NAMALWA (cell line): ENCODE measurements around the gene SMAD5.

Source experiments
- DNase-seq: peaks from one replicate; pipeline ENCODE4 v3.0.0-alpha.2; 2015; ENCODE audit warnings: low spot score

Gene SMAD5

DNA sequence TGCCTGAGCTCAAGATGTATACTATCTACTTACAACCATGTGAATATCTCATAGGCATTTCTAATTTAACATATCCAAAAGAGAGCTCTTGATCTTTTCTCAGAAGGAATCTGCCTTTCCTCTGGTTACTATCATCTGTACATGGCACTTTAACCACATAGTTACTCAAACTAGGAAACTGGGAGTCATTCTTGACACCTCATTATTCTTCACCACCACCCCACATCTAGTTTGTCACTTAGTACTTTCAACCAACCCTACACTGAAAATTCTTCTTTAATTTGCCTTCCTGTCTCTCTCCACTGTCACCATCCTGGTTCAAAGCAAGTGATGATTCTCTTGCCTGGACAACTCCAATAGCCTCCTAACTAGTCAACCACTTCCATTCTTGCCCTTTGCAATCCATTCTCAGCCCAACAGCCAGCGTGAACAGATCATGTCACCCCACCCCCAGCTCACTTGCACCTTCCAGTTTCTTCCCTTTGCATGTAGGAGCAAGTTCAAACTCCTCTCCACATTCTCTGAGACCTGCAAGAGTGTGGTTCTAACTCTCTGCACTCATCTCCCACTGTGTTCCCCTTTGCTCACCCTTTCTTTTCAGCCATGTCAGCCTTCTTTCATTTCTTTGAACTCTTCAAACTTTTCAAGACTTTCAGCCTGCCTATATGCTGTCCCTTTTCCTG lies 17.3 kb upstream of the SMAD5 start:
- DNase-seq, result no peak

DNA sequence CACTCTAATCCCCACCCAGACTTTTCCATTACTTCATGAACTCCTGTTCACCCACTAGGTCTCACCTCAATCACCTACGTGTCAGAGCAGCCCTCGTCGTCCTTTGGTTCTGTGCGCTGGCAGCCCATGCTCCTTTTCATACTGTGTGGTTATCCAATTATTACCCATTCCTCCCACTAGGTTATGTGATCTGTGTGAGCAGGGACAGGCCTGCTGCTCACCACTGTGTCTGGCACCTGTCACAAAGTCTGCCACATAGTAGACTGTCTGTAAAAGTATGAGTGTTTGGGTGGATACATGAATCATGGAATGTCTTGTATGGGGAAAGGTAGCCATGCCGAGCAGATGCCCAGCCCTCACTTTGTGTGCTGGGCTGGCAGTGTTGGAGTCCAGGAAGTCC lies 12.1 kb upstream of the SMAD5 start:
- DNase-seq, result no peak

DNA sequence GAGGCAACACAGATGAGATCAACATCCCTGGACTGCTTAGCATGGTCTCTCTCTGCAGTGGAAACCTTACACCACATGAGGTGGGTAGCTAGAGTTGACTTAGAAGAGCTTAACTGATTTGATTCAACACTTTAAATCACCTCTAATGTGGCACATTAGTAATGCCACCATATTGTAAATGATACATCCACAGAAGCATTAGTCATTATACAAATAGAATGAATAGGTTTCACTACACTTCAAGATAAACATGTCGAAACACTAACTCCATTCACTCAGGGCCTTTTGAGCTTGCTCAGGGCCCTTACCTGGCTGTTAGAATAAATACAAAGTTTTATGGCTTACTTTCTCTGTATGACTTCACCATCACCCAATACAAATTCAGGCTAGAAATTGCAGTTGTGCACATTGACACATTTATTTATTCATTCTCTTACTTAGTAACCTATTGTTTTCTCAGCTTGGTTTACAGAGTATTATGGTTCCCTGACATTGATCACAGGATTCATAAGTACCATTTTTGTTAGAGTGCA lies 9.3 kb upstream of the SMAD5 start:
- DNase-seq, result no peak

DNA sequence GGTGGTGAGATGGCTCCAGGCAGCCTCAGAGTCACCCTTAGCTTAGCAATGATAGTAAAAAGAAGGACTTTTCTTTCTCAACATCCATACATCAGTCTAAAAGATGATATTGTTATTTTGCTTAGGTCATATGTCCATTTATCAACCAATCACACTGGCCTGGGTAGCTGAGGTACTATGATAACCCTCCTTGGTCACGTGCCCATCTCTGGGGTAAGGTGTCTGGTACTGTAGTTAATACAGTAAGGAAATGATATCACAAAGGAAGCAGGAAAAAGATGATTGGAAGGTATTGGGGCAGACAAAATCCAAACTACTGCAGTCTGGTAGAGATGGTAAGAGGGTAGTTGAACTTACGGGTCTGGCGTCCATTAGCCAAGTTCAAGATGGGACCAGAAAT lies 5.1 kb upstream of the SMAD5 start:
- no peak for DNase-seq

DNA sequence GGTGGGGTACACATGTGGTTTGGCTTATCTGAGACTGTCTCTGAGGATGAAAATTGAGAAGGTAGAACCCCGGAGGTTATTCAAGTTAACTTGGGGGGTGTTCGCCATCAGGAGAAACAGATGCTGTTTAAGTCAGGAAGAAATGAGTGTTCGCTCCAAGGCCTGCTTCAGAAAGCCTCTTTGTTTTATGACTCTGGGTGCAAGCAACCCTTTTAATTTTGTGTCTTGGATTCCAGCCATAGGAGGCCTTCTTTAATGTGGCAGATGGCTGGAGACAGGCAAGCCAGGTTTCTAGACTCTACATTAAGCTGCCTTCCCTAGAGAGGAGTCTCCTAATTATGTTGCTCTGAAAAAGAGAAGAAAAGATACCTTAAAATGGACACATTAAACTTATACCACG lies 4.2 kb upstream of the SMAD5 start:
- no peak for DNase-seq

DNA sequence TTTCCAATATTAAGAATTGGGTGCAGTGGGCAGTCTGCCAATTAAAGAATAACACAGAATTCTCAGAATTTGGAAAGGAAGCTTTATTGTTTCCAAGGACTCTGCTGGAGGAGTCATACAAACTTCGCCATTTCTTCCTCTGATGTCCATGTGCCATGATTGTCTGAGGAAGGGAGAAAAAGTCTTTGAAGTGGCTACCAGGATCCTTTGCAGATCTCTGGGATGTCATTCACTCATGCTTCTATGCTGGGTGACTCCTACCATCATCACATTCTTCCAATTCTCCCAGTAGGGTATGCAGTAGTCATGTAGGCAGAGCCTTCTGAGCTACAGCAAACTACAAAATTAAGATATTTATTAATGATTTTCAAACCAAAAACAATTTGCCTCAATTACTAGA lies 3.2 kb upstream of the SMAD5 start:
- DNase-seq, result no peak

DNA sequence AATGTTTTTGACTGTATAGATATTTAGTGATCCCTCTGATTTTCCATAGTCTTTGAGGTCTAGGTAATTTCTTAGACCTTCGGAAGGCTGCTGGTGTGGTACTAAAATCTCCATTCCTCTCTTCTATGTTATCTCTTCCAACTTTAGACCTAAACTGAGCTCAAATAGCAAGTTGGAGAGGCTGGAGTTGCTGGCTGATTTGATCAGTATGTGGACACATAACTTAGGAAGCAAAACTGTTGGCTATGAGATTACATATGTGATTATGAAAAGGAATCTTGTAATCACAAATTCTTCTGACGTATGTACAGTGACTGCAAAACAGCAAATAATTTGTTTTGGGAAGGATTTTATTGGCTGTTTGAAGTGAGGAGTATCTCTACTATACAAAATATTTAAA lies 2.1 kb upstream of the SMAD5 start:
- DNase-seq, result no peak

DNA sequence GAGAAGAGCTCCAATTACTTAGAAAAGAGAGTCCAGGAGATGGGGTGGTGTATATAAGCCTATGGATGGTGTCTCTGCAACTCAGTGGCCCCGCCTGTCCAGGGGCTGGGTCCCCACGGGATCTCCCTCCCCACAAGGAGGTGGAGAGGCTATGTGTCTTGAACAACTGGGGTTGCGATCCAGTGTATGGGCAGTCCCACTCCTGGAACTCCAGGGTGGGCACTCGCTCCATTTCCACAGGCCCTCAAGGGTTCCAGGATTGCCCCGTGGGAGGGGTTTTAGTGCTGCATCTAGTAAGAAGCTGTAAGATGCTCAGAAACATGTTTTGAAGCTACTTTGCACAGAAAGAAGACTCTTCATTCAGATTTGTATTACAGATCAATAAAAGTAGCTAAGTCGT lies 558 bp upstream of the SMAD5 start:
- DNase-seq, result peak; percentile 52

DNA sequence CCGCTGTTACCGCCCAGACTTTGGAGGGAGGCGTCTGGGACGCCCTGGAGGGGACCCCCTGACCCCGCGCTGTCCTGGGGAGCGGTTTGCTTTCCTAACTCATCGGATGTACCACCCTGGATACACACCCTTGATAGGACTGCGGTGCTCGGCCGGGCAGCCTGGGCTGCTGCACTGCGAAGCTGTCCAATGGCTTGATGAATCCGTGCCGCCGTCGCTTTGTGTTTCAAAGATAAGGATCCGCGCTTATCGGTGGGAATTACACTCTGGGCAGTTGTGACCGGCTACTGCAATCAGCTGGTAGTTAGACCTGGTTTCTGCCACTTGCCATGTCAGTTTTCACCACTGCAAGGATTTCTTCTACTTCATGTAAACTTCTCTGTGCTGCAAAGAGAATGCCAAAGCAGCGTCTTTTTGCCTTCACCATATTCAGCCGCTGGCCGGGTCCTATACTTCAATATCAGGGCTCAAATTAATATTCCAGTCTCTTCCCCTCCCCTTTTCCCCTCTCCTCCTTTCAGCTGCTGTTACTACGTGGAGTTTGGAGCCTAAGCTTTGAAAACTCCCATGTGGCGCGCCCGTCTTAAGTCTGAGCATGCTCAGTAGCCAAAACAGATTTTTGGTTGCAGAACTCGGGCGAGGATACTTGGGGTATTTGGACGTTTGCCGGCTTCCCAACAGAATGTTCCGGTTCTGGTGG lies 727 bp downstream of the SMAD5 start:
- DNase-seq, result peak; percentile 66

DNA sequence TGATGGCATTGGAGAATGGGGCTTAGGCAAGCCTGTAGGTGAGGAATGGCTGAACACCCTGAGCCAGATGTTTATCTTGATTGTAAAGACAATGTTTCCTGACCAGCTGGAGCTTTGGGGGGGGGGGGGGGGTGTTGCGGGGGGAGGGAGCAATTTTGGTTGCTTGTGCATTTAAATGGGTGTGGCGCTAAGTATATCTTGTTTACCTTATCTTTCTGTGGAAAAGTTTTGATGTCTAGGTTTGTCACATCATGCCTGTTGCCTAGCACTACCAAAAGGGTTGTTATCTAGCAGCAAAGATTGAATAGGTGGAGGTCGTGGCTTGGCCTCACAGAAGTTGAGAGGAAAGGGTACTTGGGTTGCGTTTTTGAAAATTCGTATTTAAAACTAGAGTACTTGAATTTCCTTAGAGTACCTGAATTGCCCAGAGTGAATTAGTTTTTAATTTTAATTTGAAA lies 1.3 kb downstream of the SMAD5 start:
- DNase-seq, result peak; percentile 33

DNA sequence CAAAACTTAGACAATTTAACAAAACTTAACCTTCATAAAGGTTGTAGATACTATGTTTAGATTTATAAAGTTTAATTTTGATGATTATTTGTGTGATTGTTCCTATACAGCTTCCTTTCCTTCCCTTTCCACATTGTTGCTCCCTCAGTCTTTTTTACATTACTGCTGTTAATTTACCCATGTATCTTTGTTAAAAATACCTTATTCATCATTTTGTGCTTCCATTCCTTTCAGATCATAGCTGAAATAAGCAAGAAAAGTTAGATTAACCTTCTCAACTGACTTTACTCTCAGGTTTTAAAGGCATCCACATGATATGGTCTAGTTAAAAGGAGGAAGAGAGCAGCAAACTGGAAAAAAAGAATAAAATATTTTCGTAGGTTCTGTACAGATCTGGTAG lies 2.0 kb downstream of the SMAD5 start:
- no peak for DNase-seq

DNA sequence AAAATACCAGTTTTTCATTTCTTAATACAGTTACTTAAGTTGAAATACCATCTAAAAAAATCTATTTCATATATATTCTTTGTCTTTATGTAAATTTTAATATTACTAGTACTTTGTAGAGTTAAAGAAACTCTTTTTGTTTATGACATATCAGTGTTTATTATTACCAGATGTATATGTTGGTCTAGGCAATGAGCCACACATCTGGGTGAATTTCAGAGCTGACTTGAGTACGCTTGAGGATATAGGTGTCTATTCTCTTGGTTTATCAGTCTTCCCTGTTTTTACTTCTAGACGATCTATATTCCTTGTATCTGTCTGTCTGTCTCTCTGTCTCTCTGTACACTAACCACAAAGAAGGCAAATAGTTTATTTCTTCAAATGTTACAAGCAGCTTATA lies 2.9 kb downstream of the SMAD5 start:
- DNase-seq, result no peak

DNA sequence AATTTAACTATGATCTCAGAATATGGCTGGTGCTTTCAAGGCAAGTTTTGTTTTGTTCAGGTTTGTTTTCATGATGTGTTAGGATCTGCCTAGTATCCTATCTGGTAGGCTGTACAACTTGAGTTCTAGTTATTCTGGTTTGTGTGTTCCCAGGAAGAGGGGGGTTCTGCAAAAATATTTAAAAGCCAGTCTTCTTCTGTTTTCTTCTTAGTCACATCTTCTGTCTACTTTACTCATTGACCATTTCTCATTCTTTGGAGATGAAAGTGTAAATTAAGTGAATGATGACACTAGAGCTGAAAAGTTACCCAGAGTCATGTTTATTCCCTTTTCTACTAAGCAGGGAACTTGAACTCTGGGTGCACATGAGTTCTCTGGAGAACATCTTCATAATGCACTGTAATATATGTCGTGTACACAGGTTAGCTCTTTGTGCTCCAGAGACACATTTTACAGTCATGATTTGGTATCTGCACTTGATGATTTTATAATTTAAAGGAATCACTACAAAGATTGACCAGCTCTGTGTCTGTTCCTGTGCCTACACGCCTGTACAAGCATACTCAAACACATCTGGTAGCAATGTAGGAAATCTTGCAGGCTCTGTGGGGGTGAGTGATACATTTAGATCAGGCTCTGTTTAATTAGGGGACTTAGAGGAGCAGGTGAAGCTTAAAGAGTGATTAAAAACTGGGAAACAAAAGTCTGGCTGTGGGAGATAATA lies 5.0 kb downstream of the SMAD5 start:
- no peak for DNase-seq

DNA sequence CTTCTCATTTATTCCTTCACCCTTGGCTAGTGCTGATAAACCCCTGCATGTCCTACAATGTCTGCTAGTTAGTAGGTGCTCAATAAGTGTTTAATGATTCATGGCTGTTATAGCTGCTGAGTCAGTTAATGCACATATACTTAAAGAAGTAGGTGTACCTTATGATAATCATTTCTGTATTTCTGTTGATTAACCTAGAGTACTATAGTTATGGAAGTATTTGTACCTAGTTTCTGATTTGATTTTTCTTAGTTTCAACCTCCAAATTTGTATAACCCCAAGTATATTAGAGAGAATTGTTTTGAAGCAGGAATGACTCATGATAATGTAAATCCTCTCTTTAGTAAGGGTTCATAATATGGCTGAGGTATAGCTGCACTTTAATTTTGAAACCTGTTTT lies 8.9 kb downstream of the SMAD5 start:
- DNase-seq, result no peak

DNA sequence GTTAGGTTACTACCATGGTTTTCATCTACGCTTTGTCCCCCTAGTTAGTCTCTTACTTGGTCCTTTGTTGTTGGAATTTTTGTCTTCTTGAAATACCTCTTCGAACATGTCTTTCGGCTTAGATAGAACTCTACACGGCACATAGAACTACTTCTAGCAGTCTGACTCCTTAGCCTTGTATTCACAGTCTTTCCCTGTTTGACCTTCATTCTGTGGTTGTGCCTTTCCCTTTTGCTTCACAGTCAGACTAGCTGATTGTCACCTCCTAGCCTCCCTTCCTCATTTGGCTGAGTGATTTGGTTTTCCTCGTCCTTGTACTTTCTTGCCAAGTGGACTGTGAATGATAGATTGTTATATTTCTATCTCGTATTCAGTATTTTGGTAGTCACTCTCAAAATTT lies 10.7 kb downstream of the SMAD5 start:
- DNase-seq, result no peak

DNA sequence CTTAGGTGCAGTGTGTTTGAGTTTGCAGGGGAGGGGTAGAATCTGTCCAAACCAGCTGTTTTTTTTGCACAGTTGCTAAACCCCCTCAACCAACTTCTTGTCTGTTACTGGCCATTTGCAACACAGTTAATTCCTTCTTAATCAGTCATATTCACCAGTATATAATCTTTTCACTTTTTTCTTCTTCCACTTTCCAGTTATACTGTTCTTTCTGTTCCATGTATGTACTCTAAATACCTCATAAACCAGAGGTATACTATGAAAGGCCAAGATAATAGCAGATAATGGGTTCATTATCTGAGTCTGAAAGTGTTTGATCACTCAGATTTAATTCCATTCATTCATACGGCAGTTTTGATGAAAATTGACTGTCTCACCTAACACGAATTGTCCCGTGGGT lies 11.1 kb downstream of the SMAD5 start:
- DNase-seq, result no peak

DNA sequence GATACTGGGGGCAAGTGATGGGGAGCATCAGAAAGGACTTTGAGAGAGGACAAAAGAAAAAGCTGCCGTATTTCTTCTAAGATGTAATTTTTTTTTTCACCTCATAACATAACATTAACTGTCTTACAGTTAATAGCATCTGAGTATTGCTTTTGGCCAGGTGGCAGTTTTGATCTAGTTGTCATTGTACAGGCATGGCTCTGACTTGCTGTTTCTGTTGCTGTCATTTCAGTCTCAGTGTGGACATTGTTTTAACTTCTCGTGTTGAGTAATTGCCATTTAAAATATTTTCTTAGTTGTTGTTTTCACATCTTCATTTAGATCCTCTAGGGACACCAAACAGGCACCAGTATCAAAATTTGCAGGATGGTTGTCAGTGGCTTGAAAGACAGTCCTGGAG lies 12.4 kb downstream of the SMAD5 start:
- DNase-seq, result no peak

DNA sequence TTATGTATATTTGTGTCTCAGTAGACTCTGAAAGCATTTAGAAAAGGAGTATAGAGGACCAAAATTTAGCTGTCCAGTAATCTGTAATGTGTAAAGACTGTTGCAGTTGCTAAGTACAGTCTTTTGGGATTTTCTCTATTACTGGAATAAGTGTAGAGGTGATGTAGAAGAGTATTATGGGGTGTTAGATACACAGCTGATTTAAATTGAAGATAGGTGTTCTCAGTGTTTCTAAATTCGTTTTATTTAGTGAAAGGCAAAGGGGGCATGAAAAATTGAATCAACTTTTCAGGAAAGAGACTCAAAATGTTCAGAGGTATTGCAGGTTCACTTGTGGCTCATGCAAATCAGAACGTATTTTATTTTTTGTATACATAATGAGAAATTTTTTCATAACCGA lies 13.6 kb downstream of the SMAD5 start:
- DNase-seq, result no peak

DNA sequence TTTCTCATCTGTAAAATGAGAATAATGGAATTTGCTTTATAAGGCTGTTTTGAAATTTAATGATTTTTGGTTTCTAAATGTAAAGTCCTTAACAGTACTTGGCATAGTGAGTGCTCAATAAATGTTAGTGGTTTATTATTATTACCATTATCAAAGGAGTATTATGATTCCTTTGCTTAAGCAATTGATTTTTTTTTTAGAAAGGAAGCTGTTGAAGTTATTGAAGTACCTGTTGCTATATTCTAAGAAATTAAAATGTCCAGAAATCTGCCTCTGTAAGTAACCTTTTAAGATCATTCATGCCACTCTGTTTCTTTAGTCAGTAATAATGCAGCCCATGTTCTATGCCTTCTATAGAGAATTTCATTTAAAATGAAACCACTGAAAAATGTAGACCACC lies 15.0 kb downstream of the SMAD5 start:
- DNase-seq, result no peak

DNA sequence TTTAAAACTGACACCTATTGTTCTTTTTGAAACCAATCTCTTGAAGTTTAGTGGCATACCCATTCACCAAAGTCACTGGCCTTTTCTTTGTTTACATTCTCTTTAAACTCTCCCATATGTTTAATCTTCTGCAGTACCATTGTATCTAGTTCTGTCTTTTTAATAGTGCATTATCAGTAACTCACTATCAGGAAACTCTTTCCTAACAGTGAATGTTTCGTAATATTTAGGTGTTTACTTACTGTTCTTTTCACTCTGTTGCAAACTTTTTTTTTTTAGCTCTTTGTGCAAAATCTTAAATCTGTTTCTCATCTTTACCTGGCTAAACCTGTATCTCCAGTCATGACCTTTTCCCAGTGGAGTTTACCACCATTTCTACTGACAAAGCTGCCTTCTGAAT lies 17.2 kb downstream of the SMAD5 start:
- DNase-seq, result no peak

DNA sequence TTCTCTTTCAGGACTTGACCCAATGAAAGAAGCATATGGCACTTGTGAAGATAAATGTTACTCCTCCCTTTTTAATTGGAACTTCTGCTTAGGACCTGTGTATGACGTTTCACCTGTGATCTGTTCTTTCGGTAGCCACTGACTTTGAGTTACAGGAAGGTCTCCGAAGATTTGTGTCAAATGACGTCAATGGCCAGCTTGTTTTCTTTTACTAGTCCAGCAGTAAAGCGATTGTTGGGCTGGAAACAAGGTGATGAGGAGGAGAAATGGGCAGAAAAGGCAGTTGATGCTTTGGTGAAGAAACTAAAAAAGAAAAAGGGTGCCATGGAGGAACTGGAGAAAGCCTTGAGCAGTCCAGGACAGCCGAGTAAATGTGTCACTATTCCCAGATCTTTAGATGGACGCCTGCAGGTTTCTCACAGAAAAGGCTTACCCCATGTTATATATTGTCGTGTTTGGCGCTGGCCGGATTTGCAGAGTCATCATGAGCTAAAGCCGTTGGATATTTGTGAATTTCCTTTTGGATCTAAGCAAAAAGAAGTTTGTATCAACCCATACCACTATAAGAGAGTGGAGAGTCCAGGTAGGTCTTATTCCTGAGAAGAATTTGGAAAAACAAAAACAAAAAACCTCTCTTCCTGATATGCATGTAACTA lies 21.1 kb downstream of the SMAD5 start:
- no peak for DNase-seq

DNA sequence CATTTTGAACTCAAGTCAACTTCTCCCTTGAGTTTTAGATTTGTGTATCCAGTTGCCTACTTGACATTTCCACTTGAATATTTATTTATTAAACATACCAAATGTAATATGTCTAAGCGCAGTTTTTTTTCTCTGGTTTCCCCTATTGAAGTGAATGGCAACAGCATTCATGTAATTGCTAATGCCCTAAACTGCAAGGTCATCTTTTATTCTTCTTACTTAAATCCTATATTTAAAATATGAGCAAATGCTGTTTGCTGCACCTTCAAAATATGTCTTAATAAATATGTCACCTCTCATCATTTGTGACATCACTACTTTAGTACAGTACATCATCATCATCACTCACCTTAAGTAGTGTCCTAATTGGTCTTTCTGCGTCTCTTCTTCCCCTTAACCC lies 22.4 kb downstream of the SMAD5 start:
- DNase-seq, result no peak

DNA sequence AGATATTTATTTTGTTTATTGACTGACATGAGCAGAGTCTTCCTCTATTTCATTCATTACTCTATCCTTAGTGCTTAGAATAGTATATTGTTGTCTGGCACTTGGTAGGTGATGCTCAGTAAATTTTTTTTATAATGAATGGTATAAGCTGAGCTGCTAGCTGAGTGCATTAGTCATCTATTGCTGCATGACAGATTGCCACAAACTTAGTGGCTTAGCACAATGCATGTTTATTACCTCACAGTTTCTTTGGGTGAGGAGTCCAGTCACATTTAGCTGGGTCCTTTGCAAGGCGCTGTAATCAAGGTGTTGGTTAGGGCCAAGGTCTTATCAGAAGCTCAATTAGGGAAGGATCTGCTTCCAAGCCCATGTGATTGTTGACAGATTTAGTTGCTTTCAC lies 23.1 kb downstream of the SMAD5 start:
- DNase-seq, result no peak
